ENCODE data around the gene CERS6.
"Not testable (repeated sequence)": the region's sequence is repeated elsewhere in the genome, so short reads cannot be mapped to it uniquely, and the experiment has no call there.

The CERS6 gene

GRCh38 chr2:168466834-168467565, 10.9 kb downstream of the CERS6 start:
- DNase-seq (ENCODE audit: low read depth in 2 of 2), result no peak

DNA sequence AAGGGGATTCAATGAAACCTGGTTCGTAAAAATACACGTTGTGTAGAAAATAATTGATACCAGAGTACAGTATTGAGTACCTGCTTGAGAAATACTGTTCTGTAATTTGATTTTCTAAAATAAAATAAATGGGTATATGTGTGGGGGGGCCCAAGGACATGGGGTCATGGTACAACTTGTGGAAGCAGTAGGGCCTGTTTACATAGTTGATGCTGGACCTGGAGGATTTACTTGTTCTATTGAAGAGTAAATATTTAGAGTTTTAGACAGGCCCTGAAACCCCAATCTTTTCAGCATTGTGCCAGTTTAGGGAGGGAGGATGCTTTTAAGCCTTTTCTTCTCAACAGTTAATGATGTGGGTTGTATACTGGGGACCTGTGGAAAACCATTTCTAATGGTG, 11.7 kb downstream of the CERS6 start:
- DNase-seq (ENCODE audit: low read depth in 2 of 2), result no peak

- no peak for DNase-seq (ENCODE audit: low read depth in 2 of 2)
Measured at GRCh38 chr2:168468354-168468753, 12.3 kb downstream of the CERS6 start.

- no peak for DNase-seq (ENCODE audit: low read depth in 2 of 2)
Measured at GRCh38 chr2:168469281-168469988, 13.4 kb downstream of the CERS6 start.

DNA sequence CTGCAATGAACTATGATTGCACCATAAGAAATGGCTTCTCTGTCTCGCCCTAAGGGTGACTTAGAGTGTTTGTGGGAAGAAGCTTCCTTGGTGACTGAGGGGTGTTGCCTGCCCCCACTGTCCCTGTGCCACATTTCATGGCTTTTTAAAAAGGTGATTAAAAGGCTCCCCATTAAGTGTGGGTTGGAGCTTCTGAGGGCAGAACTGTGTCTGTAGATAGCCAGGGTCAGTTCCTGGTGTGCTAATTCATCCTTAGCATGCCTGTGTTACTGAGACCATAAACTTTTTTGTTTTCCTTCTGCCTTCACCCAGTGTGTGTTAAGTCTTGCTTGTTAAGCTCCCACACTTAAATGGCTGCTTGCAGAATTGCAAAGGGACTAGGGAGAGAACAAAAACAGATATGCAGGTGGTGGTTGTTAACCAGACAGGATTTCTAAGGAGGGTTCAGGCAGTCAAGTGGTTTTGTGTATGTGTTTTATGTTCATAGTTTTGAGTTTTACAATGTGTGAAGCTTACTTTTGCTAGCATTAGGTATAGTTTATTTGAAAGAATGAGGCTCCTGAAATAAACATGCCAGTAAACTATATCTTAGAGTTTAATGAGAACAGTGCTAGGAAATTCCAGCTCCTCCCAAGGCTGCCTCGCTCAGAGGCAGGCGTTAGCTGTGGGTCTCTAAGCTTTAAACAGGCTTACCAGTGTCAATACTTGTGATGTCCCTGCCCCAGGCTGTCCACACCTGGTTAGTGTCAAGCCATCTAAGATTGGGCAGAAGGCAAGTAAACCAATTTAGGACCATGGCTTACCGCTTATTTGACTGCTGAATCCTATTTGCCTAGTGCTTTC, 14.5 kb downstream of the CERS6 start:
- no peak for DNase-seq (ENCODE audit: low read depth in 2 of 2)

GRCh38 chr2:168471163-168471475, 15.0 kb downstream of the CERS6 start:
- DNase-seq (ENCODE audit: low read depth in 2 of 2), result no peak

DNA sequence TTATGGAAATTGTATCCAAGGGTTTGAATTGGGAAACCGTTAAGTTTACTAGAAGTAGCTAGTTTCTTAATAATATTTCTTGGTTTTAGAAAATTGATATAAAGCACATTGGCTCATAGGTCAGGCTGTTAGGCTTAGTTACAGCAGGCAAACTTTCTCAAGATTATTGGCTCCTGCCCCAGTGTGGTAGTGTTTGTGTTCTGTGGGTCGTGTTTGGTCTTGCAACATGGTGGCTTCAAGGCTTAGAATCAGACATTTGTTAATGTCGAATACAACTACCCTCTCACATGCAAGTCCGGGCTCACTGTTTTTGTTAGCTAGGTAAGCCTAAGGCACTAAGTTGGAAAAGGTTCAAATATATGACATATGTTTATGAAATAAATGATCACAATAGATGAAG, 19.6 kb downstream of the CERS6 start:
- no peak for DNase-seq (ENCODE audit: low read depth in 2 of 2)

DNA sequence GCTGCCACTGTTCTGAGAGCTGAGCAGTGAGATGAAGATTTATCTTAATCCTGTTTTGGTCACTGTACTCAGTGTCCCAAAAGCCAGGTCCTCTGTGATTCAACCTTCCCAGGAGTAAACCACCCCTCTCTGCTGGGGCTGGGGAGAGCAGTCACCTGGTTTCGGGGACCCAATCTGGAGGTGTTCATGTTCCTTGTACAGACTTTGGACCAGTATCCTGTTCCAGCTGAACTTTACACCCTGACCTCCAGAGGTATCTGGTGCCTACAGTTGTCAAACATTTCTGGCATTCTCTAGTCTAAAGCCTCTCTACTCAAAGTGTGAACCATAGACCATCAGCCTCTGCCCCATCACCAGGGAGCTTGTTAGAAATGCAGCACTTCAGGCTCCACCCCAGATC, 22.1 kb downstream of the CERS6 start:
- no peak for DNase-seq (ENCODE audit: low read depth in 2 of 2)

DNA sequence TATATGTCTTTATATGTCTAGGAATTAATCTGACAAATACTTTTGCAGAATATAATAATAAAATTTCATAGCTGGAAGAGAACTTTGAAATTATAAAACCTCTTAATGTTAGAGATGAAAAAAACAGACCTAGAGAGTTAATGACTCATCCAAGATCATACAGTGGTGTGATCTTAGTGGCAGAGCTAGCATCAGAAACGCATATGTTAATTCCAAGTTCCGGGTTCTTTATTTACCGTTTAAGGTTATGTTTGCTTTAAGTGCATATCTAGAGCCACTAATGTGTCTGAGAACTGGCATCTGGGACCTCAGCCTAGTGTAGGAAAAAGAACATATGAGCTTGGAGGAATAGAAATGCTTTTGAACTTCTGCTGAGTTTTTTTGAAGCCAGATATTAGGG, 24.3 kb downstream of the CERS6 start:
- no peak for DNase-seq (ENCODE audit: low read depth in 2 of 2)

GRCh38 chr2:168480825-168481585, 24.9 kb downstream of the CERS6 start:
- no peak for DNase-seq (ENCODE audit: low read depth in 2 of 2)

DNA sequence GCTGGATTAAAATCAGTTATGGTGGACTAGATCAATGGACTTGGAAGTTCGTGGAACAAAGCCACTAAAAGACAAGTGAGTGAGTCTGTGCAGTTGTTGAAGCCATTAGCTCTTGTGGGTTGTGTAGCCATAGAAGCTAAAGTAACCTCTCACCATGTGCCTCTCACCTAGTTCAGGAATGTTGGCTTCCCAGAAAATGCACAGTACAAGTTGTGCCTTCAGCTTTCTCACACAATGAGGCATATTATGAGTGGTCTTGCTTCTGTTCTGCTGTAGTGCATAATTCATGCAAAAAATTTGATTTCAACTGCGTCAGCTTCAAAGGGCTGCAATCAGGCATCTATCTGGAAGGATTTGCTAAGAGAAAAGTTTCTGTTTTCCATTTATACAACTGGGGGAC, 26.2 kb downstream of the CERS6 start:
- no peak for DNase-seq (ENCODE audit: low read depth in 2 of 2)

DNA sequence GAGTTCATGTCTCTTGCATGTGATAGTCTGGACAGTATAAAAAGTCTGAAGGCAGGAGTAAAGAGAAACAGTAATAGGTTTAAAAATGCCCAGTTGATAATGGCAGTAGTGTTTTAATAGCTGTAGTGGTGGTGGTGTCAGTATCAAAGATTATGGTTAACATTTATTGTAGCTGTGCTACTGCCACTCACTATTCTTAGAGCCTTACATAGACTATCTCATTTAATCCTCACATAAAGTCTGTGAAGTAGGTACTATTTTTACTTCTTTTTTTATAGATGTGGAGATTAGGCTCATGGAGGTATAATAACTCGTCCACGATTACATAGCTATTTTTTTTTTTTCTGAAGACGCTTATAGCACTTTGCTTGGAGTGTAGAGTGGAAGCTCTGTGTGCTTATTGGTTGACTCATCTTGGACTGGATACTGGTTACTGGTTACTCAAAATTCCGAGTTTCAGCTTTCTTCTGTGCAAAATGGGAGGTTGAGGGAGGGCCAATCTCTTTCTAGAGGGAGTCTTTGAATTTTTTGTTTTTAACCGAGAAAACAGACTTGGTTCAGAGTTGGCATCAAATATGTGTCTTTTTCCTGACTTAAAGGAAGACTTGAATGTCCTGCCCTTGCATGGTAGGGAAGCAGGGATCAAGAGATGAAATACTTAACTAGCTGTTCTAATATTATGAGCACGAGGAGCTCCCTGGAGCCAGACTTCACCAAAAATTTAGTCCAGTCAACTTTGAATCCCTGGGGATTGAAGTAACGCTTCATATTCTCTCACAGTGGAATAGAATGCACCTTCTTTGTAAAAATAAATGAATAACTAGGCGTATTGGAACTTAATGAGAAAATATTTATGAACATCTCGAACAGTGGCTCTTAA, 27.1 kb downstream of the CERS6 start:
- DNase-seq (ENCODE audit: low read depth in 2 of 2), result no peak

GRCh38 chr2:168486477-168486876, 30.4 kb downstream of the CERS6 start:
- DNase-seq (ENCODE audit: low read depth in 2 of 2), result no peak

DNA sequence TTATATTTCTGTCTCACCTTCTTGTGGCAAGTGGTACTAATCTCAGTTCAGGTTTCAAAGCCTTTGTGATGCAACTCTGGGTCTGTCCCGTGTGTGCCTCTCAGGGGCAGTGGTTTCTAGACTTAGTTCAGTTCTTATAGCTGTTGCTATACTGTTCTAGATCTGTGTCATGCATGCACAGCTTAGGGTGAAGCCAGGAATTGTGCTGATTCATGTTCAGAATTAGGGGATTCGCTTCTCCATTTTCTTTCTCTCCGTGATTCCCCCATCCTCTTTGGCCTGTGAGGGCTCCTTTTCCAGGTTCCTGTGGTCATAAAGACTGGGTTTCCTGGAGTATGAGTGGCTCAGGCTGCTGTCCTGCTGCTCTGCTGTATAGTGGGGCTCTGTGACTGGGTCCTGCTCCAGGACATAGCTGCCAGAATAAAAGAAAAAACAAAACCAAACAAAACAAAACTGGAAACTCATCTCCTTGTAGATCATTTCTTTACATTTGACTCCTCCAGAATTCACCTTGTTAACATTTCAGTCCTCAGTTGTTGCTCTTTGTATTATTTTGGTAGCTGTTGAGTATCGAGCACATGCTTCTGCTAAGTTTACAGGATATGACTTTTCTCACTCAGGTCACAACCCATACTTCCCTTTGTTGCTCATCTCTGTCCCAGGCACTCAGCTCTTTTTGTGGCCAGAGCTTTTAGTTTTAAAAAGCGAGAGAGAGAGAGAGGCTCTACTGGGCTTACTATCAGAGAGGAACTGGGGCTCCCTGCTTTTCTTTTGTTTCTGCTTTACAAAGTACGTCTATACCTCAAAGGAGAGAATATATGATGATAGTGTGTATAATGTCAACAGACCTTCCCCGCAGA, 34.2 kb downstream of the CERS6 start:
- no peak for DNase-seq (ENCODE audit: low read depth in 2 of 2)

DNA sequence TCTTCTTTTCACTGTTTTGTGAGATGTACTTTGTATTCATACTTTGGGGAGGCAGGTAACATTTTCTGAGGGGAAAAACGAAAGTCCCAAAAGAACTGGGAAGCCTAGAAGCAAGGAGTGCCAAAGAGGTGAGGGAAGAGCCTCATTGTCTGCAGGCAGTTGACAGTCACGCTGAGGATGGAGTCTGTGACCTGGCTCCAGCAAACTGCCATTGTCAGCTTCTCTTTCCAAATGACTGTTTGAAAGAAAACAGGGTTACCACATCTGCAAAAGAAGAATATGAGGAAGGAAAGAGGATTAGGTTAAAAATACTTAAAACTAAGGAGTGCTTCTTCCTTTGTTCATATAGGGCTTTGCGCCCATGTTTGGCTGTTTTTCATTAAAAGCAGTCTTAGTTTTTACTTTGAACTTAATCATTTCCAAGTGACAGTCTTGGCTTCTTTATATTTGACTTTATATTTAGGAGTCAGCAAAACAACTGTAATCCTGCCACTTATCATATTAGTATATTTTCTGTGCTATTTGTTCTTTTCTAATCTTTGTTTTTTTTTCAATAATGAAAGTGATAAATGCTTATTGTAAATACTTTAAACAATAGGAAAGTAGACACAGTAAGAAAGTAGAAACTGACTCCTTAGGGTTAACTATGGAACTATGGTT, 35.0 kb downstream of the CERS6 start:
- no peak for DNase-seq (ENCODE audit: low read depth in 2 of 2)

GRCh38 chr2:168491728-168492127, 35.7 kb downstream of the CERS6 start:
- DNase-seq (ENCODE audit: low read depth in 2 of 2), result not testable (repeated sequence)

DNA sequence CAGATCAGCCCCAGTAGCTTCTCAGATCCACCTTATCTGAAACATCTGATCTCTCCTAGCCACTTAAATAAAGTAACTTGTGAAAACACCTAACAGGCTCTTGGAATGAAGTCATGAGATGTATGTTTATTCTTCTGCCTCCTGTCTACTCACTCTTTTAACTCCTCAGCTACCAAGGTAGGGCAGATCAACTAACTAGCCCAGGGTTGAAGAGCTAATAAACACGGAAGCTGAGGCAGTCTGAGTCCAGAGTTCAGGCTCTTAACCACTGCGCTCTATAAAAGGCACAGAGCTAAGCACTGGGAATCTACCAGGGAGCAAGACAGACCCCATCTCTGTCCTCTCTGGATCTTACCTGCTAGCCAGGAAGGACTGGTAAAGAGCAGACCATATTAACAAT, 37.1 kb downstream of the CERS6 start:
- not testable (repeated sequence) for DNase-seq (ENCODE audit: low read depth in 2 of 2)

DNA sequence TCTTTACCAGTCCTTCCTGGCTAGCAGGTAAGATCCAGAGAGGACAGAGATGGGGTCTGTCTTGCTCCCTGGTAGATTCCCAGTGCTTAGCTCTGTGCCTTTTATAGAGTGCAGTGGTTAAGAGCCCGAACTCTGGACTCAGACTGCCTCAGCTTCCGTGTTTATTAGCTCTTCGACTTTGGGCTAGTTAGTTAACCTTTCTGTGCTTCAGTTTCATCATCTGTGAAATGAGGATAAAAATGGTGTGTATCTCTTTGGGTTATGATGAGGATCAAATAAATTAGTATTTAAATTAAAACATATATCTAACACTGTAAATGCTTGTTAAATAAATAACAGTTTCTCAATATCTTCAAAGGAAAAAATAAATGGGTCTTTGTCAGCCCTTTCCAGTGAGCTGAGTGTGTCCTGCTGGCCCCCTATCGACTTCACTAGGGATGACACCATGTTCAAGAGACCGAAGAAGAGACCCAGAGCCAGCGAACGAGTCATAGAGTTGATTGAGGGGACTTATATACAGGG, 38.2 kb downstream of the CERS6 start:
- no peak for DNase-seq (ENCODE audit: low read depth in 2 of 2)

GRCh38 chr2:168495524-168495923, 39.5 kb downstream of the CERS6 start:
- DNase-seq (ENCODE audit: low read depth in 2 of 2), result no peak

All from fibroblast of skin of left biceps (primary cell).